Ecto neural progenitor cell (in vitro differentiated cells): ENCODE data around the gene LCN2.

Experiments used
- DNase-seq: peaks from one replicate; pipeline ENCODE4 v3.0.0-alpha.2; 2018; ENCODE audit warnings: low spot score

LCN2 gene

DNA sequence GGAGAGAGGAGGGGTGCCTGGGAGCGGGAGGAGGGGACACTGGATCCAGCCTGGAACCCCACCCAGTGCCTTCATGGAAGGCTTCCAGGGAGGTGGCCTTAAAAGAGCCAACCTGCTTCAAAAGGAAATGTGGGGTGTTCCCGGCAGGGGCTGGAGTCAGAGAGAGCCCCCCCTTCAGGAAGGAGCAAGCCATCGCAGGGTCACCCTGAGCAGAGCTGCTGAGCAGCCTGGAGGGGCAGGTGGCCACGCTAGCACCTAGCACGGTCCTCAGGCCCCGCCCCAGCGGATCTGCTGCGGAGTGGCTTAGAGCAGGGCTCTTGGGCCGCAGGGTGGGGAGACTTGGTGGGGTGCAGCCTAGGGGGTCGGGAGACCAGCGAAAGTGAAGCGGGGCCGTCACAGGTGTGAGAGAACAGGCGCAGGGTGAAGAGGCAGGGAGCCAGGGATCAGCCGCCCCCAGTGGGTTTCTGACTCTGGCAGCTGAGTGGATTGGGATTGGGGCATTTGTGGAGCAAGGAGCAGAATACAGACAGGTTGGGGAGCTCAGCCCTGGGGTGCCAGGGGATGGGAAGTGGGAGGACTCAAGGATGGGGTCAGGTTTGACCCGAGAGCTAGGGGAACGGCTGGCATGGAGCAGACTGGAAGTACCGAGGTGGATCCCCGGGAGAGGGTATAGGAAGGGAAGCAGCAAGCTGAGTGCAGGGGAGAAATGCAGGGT lies 1.5 kb downstream of the LCN2 start:
- no peak for DNase-seq

DNA sequence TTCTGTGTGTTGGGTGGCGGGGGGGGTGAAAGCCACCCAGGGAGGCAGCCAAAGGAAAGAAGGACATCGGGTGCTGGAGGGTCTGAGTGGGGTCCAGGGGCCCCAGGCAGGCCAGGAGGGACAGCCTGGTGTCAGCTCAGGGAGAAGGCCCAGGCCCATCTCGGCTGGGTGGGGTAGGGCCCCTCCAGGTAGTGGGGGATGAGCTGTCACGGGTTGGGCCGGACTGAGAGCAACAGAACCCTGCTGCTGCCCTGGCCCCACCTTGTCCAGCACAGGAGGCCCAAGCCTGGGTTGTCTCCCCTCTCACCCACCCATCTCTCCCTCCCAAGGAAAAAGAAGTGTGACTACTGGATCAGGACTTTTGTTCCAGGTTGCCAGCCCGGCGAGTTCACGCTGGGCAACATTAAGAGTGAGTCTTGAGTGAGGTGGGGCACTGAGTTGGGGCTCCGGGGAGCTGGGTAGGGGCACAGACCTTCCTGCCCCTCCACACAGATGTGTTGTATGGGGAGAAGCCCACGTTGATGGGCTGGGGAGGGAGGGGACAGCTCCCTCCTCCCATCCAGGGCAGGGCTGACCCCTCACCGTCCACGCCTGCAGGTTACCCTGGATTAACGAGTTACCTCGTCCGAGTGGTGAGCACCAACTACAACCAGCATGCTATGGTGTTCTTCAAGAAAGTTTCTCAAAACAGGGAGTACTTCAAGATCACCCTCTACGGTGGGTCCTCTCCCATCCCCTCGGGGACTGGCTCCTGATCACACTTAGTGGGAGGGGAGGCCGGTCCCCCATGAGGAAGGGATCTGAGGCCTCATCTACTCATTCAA lies 2.3 kb downstream of the LCN2 start:
- DNase-seq: no peak

DNA sequence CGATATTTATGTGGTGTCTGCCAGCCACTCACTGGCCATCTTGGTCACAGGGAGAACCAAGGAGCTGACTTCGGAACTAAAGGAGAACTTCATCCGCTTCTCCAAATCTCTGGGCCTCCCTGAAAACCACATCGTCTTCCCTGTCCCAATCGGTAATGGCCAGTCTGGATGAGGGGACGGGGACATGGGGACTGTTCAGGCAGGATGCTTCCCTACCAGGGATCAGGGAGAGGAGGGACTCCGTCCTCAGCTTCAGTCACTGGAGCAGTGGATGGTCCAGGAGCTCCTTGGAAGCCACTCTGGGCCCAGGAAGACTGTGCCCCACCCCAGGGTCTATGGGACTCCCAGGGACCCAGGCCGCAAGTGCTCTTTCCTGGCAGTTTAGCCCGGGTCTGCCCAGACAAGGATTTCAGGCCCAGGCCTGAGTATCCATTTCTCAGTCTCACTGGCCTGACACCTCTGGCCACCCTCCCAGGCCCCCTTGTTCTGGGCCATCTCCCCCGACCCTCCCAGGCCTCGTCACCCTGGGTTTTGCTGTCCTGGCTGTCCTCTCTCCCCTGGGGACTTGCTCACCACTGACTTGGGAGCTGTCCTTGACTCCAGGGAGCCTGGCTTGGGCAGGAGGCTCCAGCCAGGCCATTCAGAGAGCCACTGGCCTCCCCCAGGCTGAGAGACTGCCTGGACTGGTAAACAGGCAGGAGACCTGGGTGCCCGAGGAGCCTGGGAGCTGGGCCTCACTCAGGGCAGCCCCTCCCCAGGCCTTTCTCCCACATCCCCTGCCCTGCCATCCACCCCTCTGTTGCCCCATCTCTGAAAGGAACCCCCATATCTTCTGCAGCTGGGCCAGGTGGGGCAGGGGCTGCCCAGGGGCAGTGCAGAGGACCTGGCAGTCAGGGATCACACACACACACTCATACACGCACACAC lies 3.1 kb downstream of the LCN2 start:
- no peak for DNase-seq

DNA sequence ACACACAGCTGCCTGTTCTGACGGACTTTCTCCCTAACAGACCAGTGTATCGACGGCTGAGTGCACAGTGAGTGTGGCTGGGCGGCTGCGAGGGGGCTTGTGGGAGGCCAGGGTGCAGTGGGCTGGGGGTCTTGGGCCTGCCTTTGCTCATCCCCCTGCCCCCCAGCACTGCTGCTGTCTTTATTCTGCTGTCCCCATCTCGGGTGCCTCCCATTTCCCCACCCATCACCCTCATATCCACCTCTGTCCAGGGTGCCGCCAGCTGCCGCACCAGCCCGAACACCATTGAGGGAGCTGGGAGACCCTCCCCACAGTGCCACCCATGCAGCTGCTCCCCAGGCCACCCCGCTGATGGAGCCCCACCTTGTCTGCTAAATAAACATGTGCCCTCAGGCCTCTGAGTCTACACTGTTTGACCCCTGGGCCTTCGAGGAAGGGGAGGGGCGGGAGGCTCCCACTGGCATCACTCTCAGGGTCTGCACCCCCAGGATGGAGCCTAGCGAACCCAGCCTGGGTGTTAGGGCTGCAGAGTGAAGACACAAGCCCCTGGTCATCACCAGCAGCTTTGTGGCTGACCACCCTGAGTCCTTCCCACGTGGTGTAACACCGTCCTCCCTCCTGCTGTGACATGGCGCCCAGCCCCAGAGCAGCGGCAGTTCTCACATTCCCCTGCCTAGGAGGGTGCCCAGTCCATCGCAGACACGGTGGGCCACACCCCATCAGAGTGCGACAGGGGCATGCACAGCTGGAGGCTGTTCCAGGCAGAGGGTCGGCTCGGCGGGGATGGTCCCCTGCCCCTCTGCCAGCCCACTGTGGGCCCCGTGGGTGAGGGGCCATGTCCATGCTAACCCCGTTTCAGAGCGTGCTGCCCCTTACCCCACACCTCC lies 4.0 kb downstream of the LCN2 start:
- DNase-seq: no peak

DNA sequence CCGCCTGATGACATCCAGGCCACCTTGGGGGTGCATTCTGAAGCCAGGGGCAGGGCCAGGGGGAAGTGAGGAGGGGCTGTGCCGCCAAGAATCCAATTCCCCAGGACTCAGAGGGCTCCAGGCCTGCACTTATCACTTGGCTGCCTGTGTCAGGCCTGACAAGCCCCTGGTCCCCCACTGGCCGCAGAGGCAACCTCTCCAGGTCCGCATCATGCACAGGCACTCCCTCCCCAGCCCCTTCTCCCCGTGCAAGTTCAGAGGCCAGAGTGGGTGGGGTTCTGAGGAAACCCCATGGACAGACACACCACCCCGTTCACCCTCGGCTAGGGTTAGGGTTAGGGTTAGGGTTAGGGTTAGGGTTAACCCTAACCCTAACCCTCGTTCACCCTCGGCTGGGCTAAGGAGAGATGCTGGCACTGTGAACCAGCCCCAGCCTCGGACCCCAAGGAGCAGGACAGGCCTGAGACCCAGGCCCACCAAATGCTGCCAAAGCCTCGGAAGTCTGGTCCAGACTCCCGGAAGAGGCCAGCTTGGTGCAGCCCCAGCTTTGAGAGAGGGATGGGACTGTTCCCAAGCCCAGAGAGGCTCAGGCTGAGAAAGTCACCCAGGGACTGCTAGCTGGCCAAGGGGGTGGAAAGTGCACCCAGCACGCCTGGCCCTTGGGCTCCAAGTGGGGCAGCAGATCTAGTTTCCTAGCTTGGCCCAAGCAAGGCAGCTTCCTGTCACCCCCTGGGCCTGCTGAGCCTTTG lies 4.9 kb downstream of the LCN2 start:
- DNase-seq: no peak

DNA sequence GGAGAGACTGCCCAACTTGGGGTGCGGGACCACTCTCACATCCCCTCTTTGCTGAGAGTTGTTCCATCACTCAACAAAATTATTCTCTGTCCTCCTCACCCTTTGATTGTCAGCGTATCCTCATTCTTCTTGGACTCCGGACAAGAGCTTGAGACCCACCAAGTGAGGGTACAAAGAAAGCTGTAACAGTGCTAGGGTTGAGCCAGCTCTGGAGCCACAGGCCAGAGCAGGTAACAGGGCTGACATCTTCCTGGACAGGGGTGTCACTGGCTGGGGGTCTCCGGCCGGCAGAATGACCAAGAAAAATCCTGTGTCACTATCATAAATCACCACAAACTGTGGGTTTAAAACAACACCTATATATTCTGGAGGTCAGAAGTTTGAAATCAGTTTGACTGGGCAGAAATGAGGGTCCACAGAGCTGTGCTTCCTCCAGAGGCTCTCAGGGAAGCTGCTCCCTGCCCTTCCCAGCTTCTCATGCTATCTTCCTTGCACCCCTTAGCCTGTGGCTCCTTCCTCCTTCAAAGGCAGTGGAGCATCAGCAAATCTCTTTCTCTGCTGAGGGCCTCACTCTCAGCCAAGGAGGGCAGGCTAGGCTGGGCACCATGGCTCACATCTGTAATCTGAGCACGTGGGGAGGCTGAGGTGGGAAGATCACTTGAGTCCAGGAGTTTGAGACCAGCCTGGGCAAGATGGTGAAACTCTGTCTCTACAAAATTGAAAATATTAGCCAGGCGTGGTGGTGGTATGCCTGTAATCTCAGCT lies 6.7 kb downstream of the LCN2 start:
- DNase-seq: no peak

DNA sequence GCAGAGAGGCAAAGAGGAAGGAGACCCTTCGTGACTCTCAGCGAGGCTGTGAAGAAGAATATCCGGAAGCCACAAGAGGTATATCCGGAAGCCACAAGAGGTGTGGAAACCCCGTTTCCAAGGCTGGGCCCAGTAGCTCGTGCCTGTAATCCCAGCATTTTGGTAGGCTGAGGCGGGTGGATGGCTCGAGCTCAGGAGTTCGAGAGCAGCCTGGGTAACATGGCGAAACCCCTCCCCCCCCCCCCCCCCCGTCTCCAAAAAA lies 10.2 kb downstream of the LCN2 start:
- DNase-seq: no peak

DNA sequence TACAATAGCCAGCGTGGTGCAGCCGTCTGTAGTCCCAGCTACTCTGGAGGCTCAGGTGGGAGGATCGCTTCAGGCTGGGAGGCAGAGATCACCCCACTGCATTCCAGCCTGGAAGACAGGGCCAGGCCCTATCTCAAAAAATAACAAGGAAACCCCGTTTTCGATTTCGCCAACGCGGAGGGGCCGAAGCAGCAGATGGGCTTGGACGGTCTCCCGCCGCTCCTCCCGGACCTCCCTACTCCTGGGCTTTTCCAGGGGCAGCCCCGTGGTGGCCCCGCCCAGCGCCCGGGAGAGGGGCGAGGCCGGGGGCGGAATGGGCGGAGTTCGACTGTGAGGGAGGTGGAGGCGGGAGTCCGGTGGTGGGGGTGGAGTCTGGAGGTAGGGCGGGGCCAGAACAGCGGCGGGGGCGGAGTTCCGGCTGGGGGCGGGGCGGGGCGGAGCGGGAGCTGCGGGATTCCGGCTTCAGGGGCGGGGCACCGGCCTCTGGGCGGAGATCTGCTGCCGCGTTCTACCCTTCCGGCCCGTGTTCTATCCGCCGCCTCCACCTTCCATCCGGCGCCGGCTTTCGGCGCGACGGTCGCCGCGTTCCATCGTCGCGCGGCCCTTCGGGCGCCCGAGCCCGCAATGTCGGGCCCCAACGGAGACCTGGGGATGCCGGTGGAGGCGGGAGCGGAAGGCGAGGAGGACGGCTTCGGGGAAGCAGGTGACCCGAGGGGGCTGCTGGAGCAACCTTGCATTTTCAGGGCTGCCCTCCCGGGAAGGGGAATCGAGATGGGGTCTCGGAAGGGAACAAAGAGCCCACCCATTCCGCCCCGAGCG lies 10.7 kb downstream of the LCN2 start, which contains the start of gene BBLN:
BBLN (plus strand) TSS at position 482 of the 819 bp plus-strand sequence; CDS start at position 625, 143 bp downstream.
- peak; percentile 98 for DNase-seq

DNA sequence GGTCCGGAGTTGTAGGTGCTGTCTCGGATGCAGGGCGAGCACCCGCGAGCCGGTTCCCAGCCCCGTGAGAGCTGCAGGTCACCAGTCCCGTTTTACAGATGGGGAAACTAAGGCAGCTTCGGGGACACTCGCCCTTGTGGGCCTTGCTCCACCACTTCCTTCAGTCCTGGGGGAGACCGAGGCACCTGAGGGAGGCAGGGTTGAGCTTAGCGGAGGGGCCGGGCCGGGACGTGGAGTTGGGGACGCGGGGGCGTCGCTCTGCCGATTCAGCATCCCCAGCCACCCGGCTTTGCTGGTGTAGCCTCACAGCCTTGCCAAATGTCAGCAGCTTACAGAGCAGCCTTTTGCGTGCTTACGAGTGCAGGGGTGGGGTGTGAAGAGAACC lies 11.3 kb downstream of the LCN2 start:
- peak; percentile 54 for DNase-seq

DNA sequence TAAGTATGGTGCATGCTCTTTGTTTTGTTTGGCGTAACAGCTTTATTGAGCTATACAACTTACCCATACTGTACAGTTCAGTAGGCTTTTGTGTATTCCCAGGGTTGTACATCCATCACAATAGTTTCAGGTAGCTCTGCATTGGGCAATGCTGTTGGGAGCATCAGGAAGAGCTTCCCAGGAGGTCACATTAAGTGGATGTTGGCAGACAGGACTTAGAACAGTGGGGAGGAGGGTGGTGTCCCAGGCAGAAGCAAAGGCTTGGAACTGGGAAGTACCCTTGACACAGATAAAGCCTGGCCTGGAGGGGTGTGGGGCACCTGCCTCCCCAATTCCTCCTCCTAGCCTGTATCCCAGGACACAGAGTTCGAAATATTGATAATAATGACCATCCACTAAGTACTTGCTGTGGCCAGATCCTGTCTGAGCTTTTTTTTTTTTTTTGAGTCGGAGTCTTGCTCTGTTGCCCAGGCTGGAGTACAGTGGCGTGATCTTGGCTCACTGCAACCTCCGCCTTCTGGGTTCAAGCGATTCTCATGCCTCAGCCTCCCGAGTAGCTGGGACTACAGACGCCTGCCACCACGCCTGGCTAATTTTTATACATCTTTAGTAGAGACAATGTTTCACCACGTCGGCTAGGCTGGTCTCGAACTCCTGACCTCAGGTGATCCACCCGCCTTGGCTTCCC lies 12.1 kb downstream of the LCN2 start:
- DNase-seq: no peak

DNA sequence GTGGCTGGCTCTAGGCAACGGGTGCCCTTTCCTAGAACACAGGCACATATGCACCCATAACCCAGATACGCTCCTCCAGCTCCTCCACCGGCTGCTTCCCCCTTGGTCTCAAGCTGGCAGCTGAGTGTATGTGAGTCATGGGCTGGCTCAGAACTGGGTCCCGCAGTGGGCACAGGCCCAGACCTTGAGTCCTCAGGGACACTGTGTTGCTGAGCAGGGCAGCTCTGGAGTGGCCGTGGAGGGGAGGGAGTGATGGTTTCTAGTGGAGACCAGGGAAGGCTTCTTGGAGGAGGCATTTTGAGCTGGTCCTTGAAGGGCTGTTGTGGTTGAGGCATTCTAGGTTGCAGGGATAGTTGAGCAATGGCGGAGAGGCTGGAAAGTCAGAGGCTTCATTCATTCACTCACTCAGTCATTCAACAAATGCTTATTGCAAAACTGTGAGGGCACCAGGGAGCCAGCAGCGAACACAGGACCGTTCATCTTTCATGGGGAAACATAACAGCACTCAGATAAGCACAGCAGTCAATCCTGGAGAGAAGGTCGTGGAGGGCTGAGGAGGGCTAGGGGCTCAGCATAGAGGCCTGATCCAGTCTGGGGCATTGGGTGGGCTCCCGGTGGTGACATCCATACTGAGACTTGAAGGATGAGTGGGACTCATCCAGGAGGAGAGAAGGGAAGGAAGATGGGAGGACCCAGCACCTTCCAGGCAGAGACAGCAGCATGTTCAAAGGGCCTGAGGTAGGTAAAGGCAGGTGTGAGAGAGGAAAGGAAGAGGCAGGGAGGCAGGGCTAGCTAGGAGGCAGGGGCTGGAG lies 13.2 kb downstream of the LCN2 start:
- no peak for DNase-seq

DNA sequence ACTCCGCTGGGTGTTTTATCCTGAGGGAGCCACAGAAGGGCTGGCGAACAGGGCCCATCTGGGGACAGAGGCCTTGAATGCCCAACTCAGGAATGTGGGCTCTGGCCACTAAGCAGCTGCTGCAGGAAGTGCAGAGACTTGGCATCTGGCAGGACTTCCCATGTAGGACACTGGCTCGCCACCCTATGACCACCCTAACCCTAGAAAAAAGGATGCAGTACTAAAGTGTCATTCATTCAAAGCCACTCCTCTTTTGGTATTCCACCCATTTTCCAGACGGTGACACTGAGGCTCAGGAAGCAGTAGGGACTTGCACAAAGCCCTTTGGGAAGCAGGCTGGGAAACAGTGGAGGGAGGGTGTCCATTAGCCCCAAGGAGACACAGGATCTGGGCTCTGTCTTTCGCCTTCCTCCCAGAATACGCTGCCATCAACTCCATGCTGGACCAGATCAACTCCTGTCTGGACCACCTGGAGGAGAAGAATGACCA lies 13.8 kb downstream of the LCN2 start:
- DNase-seq: no peak

DNA sequence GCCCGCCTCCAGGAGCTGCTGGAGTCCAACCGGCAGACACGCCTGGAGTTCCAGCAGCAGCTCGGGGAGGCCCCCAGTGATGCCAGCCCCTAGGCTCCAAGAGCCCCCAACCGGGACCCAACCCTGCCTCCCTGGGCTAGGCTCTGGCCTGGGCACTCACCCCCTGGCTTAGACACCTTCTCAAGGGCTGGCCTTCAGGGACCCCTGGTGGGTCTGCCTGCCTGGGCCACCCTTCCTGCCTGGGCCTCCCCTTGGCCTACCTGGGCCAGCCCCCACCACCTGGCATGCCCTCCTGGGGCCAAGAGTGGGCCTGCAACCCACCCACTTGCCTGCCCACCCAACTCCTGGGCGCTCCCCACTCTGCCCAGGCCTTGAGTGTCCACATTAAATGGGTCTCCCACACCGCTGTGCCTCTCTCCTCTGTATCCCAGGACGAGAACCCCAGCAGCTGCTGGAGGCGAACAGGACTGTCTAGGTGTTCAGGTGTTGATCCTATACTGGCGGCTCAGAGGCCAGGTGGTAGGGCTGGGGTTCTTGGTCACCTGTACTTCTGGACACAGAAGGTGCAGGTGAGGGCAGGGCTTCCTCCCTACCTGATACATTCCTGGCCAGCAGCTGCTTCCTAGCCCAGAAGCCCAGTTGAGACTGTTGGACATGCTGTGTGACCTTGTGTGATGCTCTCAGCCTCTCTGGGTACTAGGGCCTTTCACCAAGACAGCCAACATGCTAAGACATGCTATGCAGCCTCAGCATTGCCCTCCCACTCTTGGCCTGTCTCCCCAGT lies 14.5 kb downstream of the LCN2 start:
- DNase-seq: no peak

DNA sequence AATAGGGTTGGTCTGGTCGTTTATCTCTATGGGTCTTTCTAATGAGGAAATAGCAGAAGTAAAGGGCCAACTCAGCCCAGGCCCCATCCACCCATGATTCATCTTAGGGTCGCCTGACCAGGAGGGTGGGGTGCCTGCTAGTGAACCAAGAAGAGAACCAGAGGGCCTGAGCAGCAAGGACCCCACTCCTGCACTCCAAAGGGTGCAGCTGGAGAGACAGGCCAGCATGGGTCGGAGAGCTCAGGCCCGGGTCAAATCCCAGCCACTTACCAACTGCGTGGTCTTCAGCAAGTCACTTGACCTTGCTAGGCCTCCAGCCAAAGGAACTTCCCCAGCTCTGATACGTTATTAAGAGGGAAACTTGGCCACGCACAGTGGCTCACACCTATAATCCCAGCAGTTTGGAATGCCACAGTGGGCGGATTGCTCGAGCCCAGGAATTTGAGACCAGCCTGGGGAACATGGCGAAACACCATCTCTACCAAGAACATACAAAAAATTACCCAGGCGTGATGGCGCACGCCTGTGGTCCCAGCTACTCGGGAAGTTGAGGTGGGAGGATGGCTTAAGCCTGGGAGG lies 15.1 kb downstream of the LCN2 start:
- no peak for DNase-seq

DNA sequence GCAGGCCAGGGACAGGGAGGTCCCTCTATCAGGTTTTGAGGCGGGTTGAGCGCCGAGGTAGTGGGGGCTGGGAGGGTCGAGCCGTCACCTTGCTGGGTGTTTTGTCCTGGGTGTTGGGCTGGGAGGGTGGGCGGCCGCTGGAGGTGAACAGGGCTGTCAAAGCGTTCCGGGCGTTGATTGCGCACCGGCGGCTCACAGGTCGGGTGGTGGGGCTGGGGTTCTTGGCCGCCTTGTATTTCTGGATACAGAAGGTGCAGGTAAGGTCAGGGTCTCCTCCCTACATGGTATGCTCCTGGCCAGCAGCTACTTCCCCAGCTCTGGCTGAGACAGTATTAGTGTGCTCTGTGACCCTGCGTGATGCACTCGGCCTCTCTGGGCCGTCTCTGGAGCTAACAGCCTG lies 16.9 kb downstream of the LCN2 start:
- DNase-seq: no peak

DNA sequence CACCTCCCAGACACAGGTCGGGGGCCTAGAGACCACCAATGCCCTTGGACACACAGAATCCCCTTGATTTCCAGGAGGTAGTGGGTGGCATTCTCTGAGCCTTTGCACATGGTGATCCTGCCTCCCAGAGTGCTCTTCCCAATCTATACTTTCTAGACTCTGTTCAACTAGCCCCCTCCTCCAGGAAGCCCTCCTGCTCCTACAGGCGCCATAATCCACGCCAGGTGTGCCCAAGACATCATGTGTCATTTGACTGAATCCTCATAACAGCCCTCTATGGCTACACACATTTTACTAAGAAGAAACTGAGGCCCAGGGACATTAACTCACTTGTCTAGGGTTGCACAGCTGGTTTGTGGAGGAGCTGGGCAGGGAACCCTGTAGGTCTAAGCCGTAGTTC lies 18.0 kb downstream of the LCN2 start:
- no peak for DNase-seq
